ELF-1 (cell line): ENCODE data around the gene WDR87.
A peak's percentile ranks its signal among the peaks of the same experiment; 100 is the strongest.

Experiments
- DNase-seq: peaks from one replicate; pipeline ENCODE4 v3.0.0-alpha.2; 2016; ENCODE audit warnings: low read depth, low spot score

Gene WDR87

DNA sequence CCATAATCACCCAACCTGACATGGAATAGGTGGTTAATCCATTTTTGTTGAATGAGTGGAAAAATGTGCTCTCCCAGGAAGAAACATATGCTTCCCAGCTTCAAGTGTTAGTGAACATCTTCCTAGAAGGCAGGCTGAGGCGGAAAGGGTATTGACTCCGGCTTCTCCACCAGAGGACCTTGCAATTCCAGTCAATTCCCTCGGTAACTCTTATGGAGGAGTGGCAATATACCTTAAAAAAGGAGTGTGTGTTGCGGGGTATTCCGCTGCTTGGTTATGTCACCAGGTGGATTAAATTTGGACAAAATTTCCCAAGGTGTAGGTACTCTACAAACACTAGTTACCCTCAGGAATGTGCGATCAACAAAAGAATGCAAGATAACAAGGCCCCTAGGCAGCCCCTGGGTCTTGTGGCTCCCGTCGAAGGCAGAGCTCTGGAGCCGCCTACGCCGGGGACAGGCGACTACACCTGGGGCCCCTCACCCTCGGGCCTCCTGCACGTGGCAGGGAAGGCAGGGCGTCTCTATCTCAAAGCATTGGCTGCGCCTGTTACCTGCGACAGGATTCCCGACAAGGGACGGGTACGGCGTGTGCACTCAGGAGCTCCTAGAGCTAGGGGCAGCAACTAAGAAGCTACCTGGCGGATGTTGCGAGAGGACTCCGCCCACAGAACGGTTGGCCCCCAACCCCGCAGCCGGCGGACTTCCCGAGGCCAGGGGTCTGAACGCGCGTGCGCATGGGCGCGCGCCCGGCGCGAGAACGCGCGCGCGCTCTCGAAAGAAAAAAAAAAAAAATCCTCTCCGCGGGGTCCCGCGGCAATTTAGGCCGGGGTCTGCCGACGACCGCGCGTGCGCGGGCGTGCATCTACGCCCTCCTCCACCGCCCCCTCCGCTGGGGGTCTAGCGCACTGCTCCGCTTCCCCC, at the start of gene WDR87:
WDR87 (minus strand) TSS at position 649 of the 923 bp plus-strand sequence. CDS start 8,355 bp downstream, outside the sequence.
- peak; percentile 98 for DNase-seq

DNA sequence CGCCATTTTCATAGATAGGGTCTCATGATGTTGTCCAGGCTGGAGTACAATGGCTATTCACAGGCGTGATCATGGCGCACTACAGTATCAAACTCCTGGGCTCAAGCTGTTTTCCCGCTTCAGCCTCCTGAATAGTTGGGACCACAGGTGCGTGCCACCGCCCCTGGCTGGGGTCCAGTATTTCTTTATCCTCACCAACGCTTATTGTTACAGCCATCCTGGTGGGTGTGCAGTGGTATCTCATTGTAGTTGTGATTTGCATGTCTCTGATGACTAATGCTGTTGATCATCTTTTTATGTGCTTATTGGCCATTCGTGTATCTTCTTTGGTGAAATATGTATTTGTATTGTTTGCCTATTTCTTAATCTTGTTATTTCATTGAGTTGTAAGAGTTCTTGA, 49.6 kb upstream of the WDR87 start:
- DNase-seq = no peak

DNA sequence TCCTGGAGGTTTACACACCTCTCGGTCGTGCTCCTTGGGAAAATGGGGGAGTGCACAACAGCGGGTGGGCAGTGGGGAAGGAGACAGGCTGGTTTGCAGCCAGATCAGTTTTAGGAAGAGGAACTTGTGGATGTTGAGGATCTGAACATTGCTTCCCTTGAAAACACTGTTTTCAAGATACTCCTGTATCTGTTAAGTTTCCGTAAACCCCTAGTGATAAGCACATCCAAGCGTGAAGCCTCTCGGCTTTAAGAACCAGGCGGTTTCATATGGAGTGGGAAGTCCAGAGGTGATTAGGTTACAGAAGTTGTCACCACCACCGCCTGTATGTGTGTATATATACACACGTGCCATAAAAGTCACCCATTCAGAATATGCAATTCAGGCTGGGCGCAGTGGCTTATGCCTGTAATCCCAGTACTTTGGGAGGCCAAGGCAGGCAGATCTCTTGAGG, 48.1 kb upstream of the WDR87 start:
- DNase-seq = no peak

DNA sequence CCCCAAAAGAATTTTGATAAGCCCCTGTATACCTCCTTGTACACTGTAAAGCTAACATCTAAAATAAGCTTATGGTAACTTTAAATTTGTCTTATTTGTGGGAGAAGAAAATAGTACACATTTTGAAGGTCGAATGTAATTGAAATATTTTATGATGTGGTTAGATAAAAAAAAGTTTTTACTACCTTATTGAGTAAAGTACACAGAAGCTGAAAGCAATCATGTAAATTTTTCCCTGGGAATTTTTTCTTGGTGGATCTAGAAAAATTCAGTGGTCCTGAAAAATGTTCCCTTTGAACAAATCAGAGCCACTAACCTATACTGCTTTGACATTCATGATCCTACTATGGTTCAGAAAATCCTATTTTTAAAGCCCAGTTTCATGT, 47.5 kb upstream of the WDR87 start:
- no peak for DNase-seq

DNA sequence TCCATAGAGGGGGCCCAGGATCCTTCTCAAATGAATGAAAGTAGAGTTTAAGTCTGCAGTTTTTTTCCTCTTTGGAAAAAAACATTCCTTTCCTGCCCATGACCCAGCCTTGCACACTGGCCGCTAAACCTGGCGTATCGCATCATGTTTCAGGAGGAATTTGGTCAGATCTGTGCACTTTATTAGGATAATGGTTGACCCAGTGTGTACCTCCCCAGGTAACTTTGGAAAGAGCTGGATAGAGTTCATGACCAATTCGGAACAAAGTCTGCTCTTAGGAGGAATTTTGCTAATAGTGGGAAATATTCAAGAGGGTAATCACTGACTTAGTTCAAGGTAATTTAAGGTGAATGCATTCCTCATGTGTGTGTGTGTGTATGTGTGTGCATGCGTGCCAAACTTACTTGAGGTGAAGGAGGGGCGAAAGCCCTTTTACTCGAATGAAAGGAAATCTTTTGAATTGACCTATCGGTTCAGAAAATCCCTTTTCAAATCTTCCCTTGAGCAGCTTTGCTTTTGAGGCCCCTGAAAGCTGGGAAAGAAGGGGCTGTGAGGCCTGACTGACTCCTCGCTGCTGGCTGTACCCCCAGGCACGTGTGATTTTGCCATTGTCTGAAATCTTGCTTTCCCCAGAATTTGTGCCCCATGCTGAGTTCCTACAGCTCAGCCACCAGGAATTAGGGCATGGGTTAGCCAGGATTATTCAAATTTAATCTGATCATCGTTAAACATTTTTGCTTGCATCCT, 47.0 kb upstream of the WDR87 start:
- DNase-seq = peak; percentile 39

DNA sequence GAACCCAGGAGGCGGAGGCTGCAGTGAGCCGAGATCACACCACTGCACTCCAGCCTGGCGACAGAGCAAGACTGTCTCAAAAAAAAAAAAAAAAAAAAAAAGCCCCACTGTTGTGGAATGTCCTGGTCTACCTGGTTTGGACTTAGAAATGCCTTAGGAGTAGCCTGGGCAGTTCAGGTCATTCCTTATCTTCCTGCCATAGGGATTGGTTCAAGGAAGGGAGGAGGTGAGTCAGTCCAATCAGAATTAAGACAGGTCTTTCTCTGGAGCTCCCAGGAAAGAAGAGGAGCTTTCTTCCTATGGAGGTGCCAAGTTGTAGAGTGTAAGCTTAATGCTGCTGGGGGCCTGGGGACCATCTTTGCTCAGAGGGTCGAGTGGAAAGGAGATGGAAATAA, 45.4 kb upstream of the WDR87 start:
- DNase-seq = peak; percentile 56

DNA sequence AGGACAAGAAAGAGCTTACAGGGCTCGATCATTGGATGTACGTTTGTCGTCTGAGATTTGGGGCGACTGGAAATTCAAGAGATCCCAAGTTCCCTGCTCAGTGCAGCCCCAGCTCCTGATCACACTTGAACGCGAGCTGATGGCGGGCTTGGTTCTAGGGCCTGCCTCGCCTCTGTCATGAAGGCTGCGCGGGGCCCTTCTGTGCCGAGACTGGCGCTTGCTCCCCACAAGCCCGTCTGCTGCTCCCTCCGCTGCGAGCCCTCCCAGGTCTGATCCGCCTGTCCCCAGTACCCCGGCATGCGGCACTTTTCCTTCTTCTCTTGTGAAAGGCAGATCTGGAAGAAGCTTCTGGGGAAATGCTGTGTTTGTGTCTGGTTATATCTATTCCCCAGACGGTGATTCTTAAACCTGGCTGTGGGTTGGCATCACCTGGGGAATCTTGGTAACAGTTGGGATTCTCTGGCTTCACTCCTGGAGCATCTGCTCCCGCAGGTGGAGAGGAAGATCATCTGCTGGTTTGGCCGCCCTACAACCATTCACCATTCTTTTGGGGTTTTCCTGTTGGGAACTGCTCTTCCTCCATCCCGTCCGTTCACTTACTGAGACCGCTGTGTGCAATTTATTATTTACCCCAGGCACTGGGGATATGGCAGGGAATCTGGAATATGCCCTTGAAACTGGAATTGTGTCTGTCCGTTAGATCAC, 44.2 kb upstream of the WDR87 start:
- DNase-seq = no peak

DNA sequence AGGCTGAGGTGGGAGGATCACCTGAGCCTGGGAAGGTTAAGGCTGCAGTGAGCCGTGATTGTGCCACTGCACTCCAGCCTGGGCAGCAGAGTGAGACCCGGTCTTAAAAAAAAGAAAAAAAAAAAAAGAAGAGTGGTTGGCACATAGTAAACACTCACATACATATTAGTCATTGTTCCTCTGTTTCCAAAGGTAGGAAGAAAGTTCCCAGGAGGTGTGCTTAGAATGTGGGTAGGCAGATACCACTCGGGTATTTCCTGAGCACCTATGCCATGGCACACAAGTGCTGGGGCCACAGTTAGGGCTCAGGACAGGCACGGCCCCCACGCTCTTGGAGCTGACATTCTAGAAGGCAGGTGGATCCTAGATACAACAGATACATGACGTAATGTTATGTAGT, 42.0 kb upstream of the WDR87 start:
- no peak for DNase-seq

DNA sequence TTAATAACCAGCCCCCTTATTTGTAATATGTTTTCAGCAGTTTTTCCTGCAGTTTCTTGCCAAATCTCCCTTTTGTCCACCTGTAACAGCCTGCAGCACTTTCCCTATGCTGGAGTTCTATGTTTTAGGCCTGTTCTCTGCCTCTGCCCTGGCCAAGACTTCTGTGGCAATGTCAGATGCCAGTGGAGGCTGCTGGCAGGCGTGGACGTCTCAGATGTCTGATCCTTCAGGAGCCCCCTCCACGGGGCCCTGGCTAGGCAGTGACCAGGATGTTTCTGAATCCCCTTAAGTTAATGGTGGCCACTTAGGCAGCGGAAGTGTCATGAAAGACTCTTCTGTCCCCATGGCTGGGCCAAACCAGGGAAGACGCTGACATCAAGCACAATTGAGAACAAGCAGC, 41.4 kb upstream of the WDR87 start:
- DNase-seq = no peak

DNA sequence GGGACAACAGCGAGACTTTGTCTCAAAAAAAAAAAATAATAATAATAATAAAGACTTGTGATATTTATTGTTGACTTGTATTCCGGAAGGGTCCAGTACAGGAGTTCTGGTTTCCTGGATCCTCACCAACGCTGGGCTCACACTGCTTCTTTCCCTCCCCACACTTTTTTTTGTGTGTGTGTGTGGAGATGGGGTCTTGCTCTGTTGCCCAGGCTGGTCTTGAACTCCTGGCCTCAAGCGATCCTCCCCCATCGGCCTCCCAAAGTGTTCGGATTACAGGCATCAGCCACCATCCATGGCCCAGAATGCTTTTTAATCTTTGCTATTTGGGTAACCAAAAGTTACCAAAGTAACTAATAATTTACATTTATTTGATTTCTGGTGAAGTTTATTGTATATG, 39.7 kb upstream of the WDR87 start:
- DNase-seq = no peak

DNA sequence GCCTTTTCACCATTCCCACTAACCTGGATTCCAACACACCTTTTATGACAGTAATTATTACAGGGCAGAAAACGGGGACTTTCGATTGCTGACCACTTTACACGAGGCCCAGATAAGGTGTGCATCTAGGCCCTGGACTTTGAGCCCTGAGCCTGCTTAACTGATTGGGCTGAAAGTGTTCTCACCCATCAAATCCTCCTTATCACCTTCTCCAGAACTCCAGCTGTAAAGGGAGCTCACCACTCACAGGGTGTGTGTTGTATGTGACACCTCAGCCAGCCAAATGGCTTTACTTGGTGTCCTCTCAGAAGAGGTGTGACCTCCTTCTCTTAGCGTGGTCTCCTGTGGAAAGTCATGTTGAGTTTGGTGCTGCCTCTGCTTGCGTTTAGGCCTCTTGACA, 37.1 kb upstream of the WDR87 start:
- no peak for DNase-seq

DNA sequence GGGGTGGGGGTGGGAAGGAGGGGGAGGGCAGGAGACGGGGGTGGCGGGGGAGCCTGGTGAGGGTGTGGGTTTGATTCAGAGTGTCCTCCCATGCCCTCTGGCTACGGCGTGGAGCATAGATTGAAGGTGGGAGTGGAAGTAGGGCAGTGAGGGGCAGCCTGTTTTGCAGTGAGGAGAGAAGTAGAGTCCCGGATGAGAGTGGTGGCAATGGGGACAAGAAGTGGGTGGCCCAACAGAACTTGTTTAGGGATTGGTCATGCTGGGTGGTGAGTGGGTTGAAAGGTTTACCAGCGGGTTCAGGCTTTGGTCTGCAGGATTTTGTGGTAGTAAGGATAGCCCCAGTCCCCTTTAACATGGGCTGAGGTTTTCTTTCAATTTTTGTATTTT, 36.1 kb upstream of the WDR87 start:
- no peak for DNase-seq

DNA sequence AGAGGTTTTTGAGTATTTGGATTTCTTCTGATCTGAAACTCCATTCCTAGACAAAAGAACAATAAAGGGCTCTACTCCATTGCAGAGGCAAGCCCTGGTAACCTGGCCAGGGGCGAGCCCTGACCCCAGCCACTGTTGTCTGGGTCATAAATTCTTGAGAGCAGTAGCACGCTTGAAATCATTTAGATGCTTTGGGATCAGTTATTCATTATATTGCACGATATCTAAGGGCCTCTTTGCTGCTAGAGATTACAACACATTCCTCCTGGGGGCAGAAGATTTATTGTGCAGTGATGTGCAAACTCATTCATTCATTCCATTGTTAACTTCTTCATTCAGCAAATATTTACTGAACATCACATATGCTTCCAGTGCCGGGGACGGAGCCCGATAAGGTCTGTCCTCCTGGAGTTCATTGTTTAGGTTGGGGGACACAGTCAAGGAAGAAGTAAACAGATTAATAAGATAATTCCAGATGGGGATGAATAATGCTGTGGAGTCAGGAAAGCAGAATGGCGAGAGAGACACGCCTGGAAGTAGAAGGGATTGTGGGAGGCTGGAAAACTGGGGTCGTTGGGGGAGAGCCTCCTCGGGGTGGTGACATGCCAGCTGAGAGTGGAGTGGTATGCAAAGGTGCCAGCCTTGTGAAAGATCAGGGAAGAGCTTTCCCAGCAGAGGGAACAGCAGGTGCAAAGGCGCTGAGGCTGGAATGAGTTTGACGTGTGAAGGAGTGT, 35.6 kb upstream of the WDR87 start:
- DNase-seq = no peak

DNA sequence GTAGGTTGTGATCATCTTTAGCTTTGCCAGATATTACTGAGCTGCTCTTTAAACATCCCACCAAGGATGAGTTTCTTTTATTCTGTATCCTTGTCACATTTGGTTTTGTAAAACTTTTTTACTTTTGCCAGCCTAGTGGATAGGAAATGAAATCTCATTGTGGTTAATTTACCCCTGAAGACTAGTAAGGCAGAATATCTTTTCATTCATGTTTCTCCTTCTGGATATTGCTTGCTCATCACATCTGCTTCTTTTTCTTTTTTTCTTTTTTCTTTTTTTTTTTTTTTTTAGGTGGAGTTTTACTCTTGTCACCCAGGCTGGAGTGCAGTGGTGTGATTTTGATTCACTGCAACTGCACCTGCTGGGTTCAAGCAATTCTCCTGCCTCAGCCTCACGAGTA, 32.0 kb upstream of the WDR87 start:
- DNase-seq = no peak

DNA sequence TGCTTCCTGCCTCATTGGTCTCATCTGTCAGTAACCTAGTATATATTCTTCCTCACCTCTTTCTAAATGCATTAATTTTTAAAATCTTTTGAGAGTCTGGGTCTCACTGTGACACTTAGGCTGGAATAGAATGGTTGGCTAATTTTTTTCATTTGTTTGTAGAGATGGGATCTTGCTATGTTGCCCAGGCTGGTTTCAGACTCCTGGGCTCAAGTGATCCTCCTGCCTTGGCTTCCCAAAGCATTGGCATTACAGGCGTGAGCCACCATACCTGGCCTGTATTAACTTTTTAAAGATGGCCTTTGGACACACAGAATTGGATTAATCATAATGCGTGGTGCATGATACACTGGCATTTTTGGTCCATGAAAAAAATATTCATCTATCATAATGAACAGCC, 30.5 kb upstream of the WDR87 start:
- no peak for DNase-seq

DNA sequence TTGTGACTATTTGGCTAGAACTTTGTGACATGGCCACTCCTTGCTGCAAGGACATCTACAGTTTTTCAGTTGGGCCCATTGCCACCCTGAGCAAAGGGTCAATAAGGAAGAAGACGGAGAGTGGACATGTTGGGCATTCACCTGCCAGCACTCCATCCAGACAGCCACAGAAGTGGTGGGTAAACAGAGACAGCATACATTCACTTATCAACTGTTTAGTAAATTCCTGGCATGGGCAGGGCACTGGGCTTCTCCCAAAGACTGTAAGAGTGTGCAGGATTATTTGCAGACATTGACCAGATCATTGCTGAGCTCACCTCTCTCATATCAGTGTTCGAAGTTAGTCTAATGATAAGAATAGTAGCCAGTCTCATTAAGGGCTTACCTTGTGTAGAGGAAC, 29.8 kb upstream of the WDR87 start:
- no peak for DNase-seq

DNA sequence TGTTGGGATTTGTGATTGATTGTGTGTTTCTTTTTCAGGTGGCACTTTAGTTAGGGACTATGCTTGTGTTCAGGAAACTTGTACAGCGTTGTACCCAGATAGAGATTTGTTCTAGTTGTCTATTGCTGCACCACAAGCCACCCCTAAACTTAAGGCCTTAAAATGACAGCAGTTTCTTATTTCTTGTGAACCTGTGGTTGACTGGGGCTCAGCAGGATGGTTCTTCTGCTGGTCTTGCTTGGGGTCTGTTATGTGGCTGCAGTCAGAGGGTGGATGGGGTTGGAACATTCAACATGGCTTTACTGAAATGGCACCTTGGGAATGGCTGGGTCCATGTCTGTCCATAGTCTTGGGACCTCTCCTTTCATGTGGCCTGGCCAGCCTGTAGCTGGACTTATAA, 28.9 kb upstream of the WDR87 start:
- no peak for DNase-seq

DNA sequence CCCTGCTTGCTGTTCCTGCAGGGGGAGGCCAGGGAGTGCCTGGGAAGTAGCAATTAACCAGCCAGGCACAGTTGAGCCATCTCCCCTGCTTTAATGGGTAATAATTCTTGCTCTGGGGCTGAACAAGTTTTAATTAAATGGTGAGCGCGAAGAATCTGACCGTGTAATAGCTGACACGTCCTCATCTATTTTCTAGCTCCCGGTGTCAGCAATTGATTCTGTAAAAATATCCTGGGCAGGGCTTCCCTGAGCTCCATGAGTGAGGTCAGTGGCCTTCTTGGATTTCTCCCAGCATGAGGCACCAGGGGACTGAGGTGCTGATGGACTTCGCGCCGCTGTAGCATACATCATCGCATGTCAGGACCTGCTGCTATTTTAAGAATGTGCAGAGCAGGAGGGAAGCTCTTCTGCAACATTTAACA, 27.6 kb upstream of the WDR87 start:
- DNase-seq = no peak

DNA sequence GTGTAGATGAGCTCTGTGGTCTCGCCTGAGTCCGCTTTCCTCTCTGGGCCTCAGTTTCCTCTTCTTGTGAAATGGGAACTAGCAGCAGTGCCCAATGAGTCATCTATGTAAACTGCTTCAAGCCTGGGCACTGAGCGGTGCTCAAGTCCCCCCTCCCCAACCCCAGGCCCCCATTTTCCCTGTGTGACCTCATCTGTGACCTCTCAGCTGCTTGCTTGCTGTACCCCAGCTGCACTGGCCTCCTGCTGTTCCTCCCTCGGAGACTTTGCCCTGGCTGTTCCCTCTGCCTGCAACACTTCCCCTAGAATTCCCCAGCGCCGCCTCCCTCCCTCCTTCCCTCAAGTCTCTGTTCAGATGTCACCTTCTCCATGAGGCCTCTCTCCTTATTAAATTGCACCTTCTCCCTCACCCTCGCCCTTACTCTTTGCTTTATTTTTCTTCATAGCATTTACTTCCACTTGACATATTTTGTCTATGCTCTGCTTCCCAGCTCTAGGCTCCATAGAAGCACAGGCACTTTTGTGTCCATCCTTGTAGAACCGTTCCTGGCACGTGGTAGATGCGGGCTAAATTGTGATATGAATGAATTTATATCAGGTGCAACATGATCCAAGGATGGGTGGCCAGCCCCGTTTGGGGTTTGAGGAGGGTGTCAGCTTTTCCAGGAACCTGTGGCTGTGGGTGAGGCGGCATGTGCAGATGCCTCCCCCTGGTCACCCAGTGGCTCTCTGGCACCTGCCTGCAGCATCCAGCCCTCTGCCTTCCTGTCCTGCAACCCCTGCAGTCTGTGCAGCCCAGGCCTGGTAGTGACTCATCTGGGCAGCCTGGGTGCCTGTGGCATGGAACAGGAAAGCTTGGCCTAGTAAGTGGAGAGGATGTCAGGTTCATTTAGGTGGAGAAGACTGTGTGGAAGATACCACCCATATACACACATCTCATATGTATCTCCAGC, 26.9 kb upstream of the WDR87 start:
- no peak for DNase-seq

DNA sequence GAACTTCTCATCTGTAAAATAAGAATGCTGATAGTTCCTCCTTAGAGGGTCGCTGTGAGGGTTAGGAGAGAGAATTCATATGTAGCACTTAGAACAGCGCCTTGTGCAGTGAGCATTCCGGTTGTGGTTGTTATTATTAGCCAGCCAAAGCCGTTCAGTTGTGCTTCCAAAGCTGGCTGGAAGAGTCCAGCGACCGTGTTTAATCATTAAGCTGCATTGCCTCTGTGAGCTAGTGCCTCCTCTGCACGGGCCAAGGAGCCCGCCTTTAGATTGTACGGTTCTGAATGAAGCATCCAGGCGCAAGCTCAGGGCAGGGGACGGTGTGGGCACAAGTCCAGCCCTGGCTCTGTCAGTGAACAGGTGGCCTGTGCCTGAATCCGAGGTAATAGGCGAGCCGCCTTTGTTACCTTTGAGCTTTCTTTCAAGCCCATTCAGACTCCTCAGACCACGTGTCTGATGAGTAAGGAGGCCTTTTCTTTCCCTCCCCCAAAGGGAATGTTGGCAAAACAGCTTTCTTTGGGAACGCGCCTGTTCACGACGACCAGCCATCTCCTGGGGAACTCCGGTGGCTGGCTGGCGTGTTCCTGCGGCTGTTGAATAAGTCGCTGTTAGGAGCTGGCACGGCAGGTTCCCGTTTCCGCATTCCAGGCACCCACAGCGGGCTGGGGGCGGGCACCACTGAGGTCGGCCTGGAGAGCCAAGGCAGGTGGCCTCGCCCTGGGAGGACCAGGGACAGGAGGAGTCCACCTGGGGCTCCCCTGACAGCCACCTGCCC, 25.7 kb upstream of the WDR87 start:
- DNase-seq = peak; percentile 90
